ENCODE measurements around the gene SRSF9. TPM values are rescaled to one million over a fixed set of nuclear protein-coding genes. Genes with fewer than 3 reads are reported as not detected.
A peak's percentile ranks its signal among the peaks of the same experiment; 100 is the strongest.

SRSF9 gene
- total and polyA plus RNA-seq, 3 experiments from 2014 or later, result 214 to 272 (median 269) TPM

DNA sequence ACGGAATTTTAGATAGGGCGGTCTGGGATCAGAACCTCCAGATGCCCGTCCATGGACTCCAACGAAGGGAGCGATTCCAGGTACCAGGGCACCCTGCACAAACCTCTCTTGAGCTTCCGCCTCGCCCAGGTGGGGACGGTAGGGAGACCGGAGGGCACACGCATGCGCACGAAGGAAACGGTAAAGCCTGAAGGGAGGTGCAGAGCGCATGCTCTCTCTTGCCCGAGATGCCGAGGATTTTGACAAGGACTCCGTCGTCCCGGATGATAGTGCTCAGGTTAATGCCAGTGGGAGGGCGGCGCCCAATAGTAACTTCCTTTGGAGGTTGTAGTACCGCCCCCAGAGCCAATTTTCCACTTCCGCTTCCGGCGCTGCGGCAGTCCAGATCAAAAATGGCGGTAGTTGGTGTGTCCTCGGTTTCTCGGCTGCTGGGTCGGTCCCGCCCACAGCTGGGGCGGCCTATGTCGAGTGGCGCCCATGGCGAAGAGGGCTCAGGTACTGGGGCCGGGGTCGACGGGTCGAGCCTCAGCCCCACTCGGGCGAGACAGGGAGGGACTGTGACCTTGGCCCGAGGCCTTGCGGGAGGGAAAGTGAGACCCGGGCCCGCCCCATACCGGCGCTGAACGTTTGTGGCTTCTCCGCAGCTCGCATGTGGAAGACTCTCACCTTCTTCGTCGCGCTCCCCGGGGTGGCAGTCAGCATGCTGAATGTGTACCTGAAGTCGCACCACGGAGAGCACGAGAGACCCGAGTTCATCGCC lies 31.6 kb downstream of the SRSF9 start, which contains the start of gene COX6A1:
Gene COX6A1, plus strand, starts transcription at position 379 of the 760 bp plus-strand sequence. Its CDS starts 14 bp downstream, at position 393.
- peaks cover 22% of the 10 kb centered on the region for H3K4me1 ChIP-seq (ENCODE audit: insufficient read depth, low read length)
- no peaks in the 10 kb centered on the region for H3K27me3 ChIP-seq (ENCODE audit: insufficient read depth, low read length, poor library complexity, severe bottlenecking)
- Mint-ChIP-seq H3K36me3 (peaks cover 0 to 39% (median 2%) of the 10 kb centered on the region in 3 donors), H3K4me3 (peak within 1 kb of the TSS; percentile 91 to 97 (median 94)), H3K9me3 (no peaks in the 10 kb centered on the region), H3K27ac (peak within 1 kb of the TSS; percentile 91 to 99 (median 94)), H3K27me3 (peaks cover 4 to 9% of the 10 kb centered on the region in 2 donors), H3K4me1 (peaks cover 22 to 36% (median 29%) of the 10 kb centered on the region in 3 donors)
- POLR2A ChIA-PET, result interaction anchor here (0.6 to 1.4 kb wide), 5 partner anchors 28 to 237 kb away, joined by 3 to 5 read pairs (median 3); partner anchors contain the start of genes RNU4-1 and RPLP0
- peak; percentile 95 to 99 (median 96) for DNase-seq
- peak within 1 kb of the TSS; percentile 57 for H3K4me3 ChIP-seq (ENCODE audit: low read length)
- H3K9me3 ChIP-seq (ENCODE audit: low read length), result no peaks in the 10 kb centered on the region
- H3K27ac ChIP-seq (ENCODE audit: low read depth, low read length), result peak within 1 kb of the TSS; percentile 64
- no peaks in the 10 kb centered on the region for H3K36me3 ChIP-seq (ENCODE audit: insufficient read depth, low read length)
- CTCF ChIA-PET, result interaction anchor here (1.2 to 2.1 kb wide), 6 partner anchors 9 to 31 kb away, joined by 3 to 12 read pairs (median 6); no protein-coding TSS in a partner anchor

DNA sequence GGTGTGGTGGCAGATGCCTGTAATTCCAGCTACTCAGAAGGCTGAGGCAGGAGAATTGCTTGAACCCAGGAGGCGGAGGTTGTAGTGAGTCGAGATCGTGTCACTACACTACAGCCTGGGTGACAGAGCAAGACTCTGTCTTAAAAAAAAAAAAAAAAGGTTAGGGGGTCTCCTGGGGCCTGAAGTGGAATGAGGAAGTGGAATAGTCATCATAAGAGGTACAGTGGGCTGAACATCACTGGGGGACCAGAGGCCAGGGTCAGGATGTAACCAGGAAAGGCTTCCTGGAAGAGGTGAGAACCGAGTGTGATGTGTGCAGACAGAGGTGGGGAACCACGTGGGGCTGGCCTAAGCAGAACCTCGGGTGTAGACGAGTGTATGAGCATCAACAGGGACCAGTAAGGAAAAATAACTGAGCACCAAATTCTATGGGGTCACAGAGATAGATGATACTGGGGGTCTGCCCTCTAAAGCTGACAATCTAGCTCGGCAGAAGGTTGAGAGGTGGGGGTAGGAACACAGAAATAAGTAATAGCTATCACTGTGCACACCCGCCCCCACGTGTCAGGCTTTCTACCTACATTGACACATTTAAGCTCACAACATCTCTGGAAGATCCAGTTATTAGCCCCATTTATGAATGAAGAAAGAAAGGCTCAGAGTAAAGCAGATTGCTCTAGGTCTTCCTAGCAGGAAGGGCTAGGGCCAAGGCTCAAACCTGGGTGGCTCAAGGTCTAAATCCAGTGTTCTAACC lies 36.6 kb downstream of the SRSF9 start:
- Mint-ChIP-seq H3K9me3 (no peaks in the 10 kb centered on the region), H3K27ac (no peak overlapping the region), H3K36me3 (peaks cover 0 to 6% (median 0%) of the 10 kb centered on the region in 3 donors), H3K4me3 (peak overlapping the region in 1 of 7 donors; percentile 61), H3K27me3 (peaks cover 7 to 24% of the 10 kb centered on the region in 2 donors), H3K4me1 (peaks cover 8 to 11% (median 9%) of the 10 kb centered on the region in 3 donors)
- Histone ChIP-seq H3K27ac (ENCODE audit: low read depth, low read length) (no peak overlapping the region), H3K27me3 (ENCODE audit: insufficient read depth, low read length, poor library complexity, severe bottlenecking) (no peaks in the 10 kb centered on the region), H3K36me3 (ENCODE audit: insufficient read depth, low read length) (no peaks in the 10 kb centered on the region), H3K4me1 (ENCODE audit: insufficient read depth, low read length) (peaks cover 4% of the 10 kb centered on the region), H3K4me3 (ENCODE audit: low read length) (no peak overlapping the region), H3K9me3 (ENCODE audit: low read length) (no peaks in the 10 kb centered on the region)
- no peak for DNase-seq
- ChIA-PET CTCF (interaction anchor here (0.6 kb wide), 1 partner anchor 131 kb away, joined by 3 read pairs; the partner anchor contains the start of gene SIRT4), POLR2A (interaction anchor here (0.7 kb wide), 1 partner anchor 35 kb away, joined by 4 read pairs; no protein-coding TSS in a partner anchor)

DNA sequence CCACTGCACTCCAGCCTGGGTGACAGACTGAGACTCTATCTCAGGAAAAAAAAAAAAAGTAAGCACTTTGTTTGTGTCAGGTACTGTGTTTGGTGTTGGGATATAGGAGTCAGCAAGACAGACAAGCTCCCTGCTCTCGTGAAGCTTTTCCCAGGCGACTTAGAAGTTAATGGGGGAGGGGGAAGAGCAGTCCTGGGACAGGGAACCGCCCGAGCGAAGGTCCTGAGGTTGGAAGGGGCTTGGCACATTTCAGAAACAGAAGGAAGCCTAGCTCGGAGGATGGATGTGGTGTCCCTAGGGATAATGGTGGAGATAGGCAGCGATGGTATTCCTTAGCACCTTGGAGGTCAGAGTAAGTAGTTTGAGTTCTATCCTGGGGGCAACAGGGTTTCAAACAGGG lies 40.2 kb downstream of the SRSF9 start:
- POLR2A ChIA-PET, result no interaction called here
- H3K27me3 Mint-ChIP-seq, result peaks cover 7 to 23% of the 10 kb centered on the region in 2 donors
- H3K4me1 Mint-ChIP-seq, result peaks cover 0 to 3% (median 3%) of the 10 kb centered on the region in 3 donors
- no peaks in the 10 kb centered on the region for H3K9me3 Mint-ChIP-seq
- no peaks in the 10 kb centered on the region for H3K4me1 ChIP-seq (ENCODE audit: insufficient read depth, low read length)
- H3K27ac Mint-ChIP-seq, result peak overlapping the region in 2 of 8 donors; percentile 23 to 33
- no peaks in the 10 kb centered on the region for H3K36me3 ChIP-seq (ENCODE audit: insufficient read depth, low read length)
- DNase-seq, result no peak
- no peaks in the 10 kb centered on the region for H3K9me3 ChIP-seq (ENCODE audit: low read length)
- H3K4me3 ChIP-seq (ENCODE audit: low read length), result no peak overlapping the region
- no peaks in the 10 kb centered on the region for H3K27me3 ChIP-seq (ENCODE audit: insufficient read depth, low read length, poor library complexity, severe bottlenecking)
- CTCF ChIA-PET, result interaction anchor here (0.9 to 1.9 kb wide), 10 partner anchors 9 to 105 kb away, joined by 3 to 9 read pairs (median 3); partner anchors contain the start of genes COX6A1, PLA2G1B and SRSF9
- no peak overlapping the region for H3K4me3 Mint-ChIP-seq
- no peaks in the 10 kb centered on the region for H3K36me3 Mint-ChIP-seq
- H3K27ac ChIP-seq (ENCODE audit: low read depth, low read length), result no peak overlapping the region

GRCh38 chr12:120428597-120429229 lies 40.8 kb downstream of the SRSF9 start:
- Histone ChIP-seq H3K4me1 (ENCODE audit: insufficient read depth, low read length) (no peaks in the 10 kb centered on the region), H3K36me3 (ENCODE audit: insufficient read depth, low read length) (no peaks in the 10 kb centered on the region), H3K27me3 (ENCODE audit: insufficient read depth, low read length, poor library complexity, severe bottlenecking) (no peaks in the 10 kb centered on the region), H3K4me3 (ENCODE audit: low read length) (no peak overlapping the region), H3K9me3 (ENCODE audit: low read length) (no peaks in the 10 kb centered on the region), H3K27ac (ENCODE audit: low read depth, low read length) (no peak overlapping the region)
- H3K4me1 Mint-ChIP-seq, result peaks cover 0 to 3% (median 3%) of the 10 kb centered on the region in 3 donors
- H3K9me3 Mint-ChIP-seq, result no peaks in the 10 kb centered on the region
- H3K27ac Mint-ChIP-seq, result peak overlapping the region in 1 of 8 donors; percentile 46
- POLR2A ChIA-PET, result interaction anchor here (0.6 kb wide), 1 partner anchor 75 kb away, joined by 3 read pairs; no protein-coding TSS in a partner anchor
- H3K27me3 Mint-ChIP-seq, result peaks cover 7 to 21% of the 10 kb centered on the region in 2 donors
- no peak for DNase-seq
- no peaks in the 10 kb centered on the region for H3K36me3 Mint-ChIP-seq
- no peak overlapping the region for H3K4me3 Mint-ChIP-seq
- CTCF ChIA-PET, result interaction anchor here (1.1 to 1.9 kb wide), 5 partner anchors 10 to 104 kb away, joined by 3 to 6 read pairs (median 3); partner anchors contain the start of genes COX6A1 and SRSF9

DNA sequence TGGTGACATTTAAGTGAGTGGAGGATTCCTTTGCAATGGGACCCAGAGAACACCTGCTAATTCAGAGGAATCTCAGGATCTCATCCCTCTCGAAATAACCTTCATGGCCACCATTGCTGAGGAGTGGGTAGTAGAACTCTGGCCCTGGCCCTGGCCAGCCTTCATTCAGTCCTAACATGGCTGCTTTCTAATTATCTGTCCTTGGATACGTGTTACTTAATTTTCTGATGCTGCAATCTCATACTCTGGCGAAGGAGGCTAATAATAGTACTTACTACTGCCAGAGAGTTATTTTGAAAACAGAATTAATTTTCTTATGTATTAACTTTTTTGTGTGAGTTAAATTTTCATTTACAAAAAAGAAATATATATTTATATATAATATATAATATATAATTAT lies 43.8 kb downstream of the SRSF9 start:
- no peaks in the 10 kb centered on the region for H3K9me3 Mint-ChIP-seq
- H3K4me1 Mint-ChIP-seq, result peaks cover 0 to 3% (median 3%) of the 10 kb centered on the region in 3 donors
- peaks cover 0 to 12% of the 10 kb centered on the region in 2 donors for H3K27me3 Mint-ChIP-seq
- H3K27me3 ChIP-seq (ENCODE audit: insufficient read depth, low read length, poor library complexity, severe bottlenecking), result no peaks in the 10 kb centered on the region
- H3K4me1 ChIP-seq (ENCODE audit: insufficient read depth, low read length), result no peaks in the 10 kb centered on the region
- H3K4me3 ChIP-seq (ENCODE audit: low read length), result no peak overlapping the region
- H3K27ac Mint-ChIP-seq, result no peak overlapping the region
- no peaks in the 10 kb centered on the region for H3K36me3 Mint-ChIP-seq
- H3K27ac ChIP-seq (ENCODE audit: low read depth, low read length), result no peak overlapping the region
- CTCF ChIA-PET, result no interaction called here
- POLR2A ChIA-PET, result no interaction called here
- H3K36me3 ChIP-seq (ENCODE audit: insufficient read depth, low read length), result no peaks in the 10 kb centered on the region
- no peaks in the 10 kb centered on the region for H3K9me3 ChIP-seq (ENCODE audit: low read length)
- no peak for DNase-seq
- no peak overlapping the region for H3K4me3 Mint-ChIP-seq

DNA sequence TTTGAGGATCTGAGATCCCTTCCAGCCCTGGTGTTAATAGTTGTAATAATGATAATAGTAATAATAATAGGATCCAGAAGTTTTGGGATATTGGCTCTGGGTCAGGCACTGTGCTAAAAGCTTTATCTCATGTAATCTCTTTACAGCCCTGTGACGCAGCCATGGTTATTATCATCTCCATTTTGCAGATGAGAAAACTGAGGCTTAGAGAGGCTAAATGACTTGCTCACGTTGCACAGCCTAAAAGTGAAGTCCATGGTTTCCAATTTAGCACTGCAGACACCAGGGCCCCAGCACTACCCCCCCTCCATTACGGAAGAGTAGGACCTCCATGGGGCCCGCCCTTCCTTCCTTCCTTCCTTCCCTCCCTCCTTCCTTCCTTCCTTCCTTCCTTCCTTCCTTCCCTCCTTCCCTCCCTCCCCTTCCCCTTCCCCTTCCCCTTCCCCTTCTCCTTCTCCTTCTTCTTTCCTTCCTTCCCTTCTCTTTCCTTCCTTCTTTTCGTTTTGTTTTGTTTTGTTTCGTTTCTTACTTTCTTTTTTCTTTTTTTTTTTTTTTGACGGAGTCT lies 46.6 kb downstream of the SRSF9 start:
- no peak for DNase-seq
- Histone ChIP-seq H3K27ac (ENCODE audit: low read depth, low read length) (no peak overlapping the region), H3K27me3 (ENCODE audit: insufficient read depth, low read length, poor library complexity, severe bottlenecking) (no peaks in the 10 kb centered on the region), H3K36me3 (ENCODE audit: insufficient read depth, low read length) (no peaks in the 10 kb centered on the region), H3K4me3 (ENCODE audit: low read length) (no peak overlapping the region), H3K4me1 (ENCODE audit: insufficient read depth, low read length) (no peaks in the 10 kb centered on the region), H3K9me3 (ENCODE audit: low read length) (no peaks in the 10 kb centered on the region)
- no peaks in the 10 kb centered on the region for H3K9me3 Mint-ChIP-seq
- no peak overlapping the region for H3K4me3 Mint-ChIP-seq
- no peak overlapping the region for H3K27ac Mint-ChIP-seq
- ChIA-PET POLR2A (no interaction called here), CTCF (no interaction called here)
- H3K4me1 Mint-ChIP-seq, result no peaks in the 10 kb centered on the region
- no peaks in the 10 kb centered on the region for H3K27me3 Mint-ChIP-seq
- no peaks in the 10 kb centered on the region for H3K36me3 Mint-ChIP-seq

- Histone ChIP-seq H3K4me3 (ENCODE audit: low read length) (no peak overlapping the region), H3K9me3 (ENCODE audit: low read length) (no peaks in the 10 kb centered on the region), H3K27me3 (ENCODE audit: insufficient read depth, low read length, poor library complexity, severe bottlenecking) (no peaks in the 10 kb centered on the region), H3K4me1 (ENCODE audit: insufficient read depth, low read length) (no peaks in the 10 kb centered on the region), H3K36me3 (ENCODE audit: insufficient read depth, low read length) (no peaks in the 10 kb centered on the region), H3K27ac (ENCODE audit: low read depth, low read length) (no peak overlapping the region)
- Mint-ChIP-seq H3K4me1 (no peaks in the 10 kb centered on the region), H3K4me3 (no peak overlapping the region), H3K27ac (no peak overlapping the region), H3K36me3 (peaks cover 0 to 3% (median 0%) of the 10 kb centered on the region in 3 donors), H3K9me3 (no peaks in the 10 kb centered on the region), H3K27me3 (peaks cover 0 to 1% of the 10 kb centered on the region in 2 donors)
- POLR2A ChIA-PET, result no interaction called here
- no peak for DNase-seq
- CTCF ChIA-PET, result no interaction called here
Observed at GRCh38 chr12:120421701-120422100, 47.8 kb downstream of the SRSF9 start.

Measured in CD8-positive, alpha-beta memory T cell (primary cell).